ENCODE measurements around the gene GPR160.

DNA sequence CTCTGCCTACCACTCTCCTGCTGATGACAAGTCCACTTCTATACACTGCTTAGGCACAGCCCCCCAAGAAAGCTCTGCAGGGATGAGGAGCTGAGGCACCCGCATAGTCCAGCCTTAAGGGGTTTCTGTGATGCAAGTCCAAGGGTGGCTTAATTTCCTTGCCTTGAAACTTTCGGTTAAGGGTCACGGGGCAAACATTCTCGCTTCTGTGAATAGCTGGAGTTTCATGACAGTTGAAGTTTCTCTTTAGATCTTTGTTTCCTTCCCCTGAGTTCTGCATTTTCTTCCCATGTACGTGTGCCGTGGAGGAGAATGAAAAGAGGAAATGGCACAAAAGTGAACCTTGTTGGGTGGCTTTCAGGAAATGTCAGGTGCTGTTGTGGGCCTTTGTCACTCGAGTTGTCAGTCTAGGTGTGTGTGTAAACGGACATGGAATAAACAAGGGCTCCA lies 7.0 kb downstream of the GPR160 start:
- TF ChIP-seq EP300 (IDR thresholded peaks at IDR 0.05; ENCODE audit: borderline replicate concordance) (no peak), YY1 (IDR thresholded peaks at IDR 0.05; ENCODE audit: low read depth) (no peak), TAF1 (IDR thresholded peaks at IDR 0.05; ENCODE audit: low read depth) (no peak), CEBPB (IDR thresholded peaks at IDR 0.05) (no peak), TEAD4 (IDR thresholded peaks at IDR 0.05) (no peak), TCF12 (IDR thresholded peaks at IDR 0.05; ENCODE audit: low read depth) (no peak), ZBTB7A (IDR thresholded peaks at IDR 0.05; ENCODE audit: low read depth) (no peak)
- TF ChIP-seq, protein P1, sequence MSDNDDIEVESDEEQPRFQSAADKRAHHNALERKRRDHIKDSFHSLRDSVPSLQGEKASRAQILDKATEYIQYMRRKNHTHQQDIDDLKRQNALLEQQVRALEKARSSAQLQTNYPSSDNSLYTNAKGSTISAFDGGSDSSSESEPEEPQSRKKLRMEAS (IDR thresholded peaks at IDR 0.05) = no peak
